GM23338 (cell line): ENCODE results near the gene KLC4.

Source experiments
- CREB1 ChIP-seq: fragments of 250-450 bp; sonication (Bioruptor Pico); IDR thresholded peaks from 2 replicates; pipeline ENCODE4 v1.5.0; 2020; ENCODE audit warnings: low read depth, mild to moderate bottlenecking, moderate library complexity
- CTCF ChIP-seq, 2 experiments: fragments of 200-600 bp in 1 of 2; sonication (generic) in 1 of 2; conservative IDR thresholded peaks; 2 replicates each; pipeline versions ENCODE4 v1.5.1 to v1.6.1; 2016 to 2017; ENCODE audit warnings: antibody characterized with exemption in 2 of 2, low read depth in 2 of 2, mild to moderate bottlenecking in 2 of 2, moderate library complexity in 1 of 2
- ETS1 ChIP-seq: IDR thresholded peaks from 2 replicates; pipeline ENCODE4 v1.6.1; 2016; ENCODE audit warnings: antibody characterized with exemption
- EZH2 ChIP-seq: fragments of 200-600 bp; sonication (generic); IDR thresholded peaks from one replicate; pipeline ENCODE4 v1.8.0; 2017; ENCODE audit warnings: antibody characterized with exemption, mild to moderate bottlenecking, low read depth; ENCODE audit not compliant: unreplicated experiment
- EZH2phosphoT487 ChIP-seq: fragments of 200-600 bp; sonication (generic); IDR thresholded peaks from one replicate; pipeline ENCODE4 v1.8.1; 2018; ENCODE audit warnings: antibody characterized with exemption; ENCODE audit not compliant: unreplicated experiment
- POLR2AphosphoS5 ChIP-seq: IDR thresholded peaks from 2 replicates; pipeline ENCODE4 v1.6.1; 2016; ENCODE audit warnings: antibody characterized with exemption, low read depth
- REST ChIP-seq: IDR thresholded peaks from one replicate; pipeline ENCODE4 v1.6.1; 2018; ENCODE audit warnings: antibody characterized with exemption; ENCODE audit not compliant: unreplicated experiment

- no peak for TF ChIP-seq EZH2phosphoT487
- TF ChIP-seq CTCF (conservative IDR thresholded peaks at IDR 0.05; ENCODE audit: low read depth in 2 of 2) = no peak
- no peak for TF ChIP-seq EZH2
- no peak for TF ChIP-seq REST
- TF ChIP-seq POLR2AphosphoS5 = no peak
- TF ChIP-seq CREB1 (CRISPR knock-in tag) = no peak
- no peak for TF ChIP-seq ETS1
Measured at GRCh38 chr6:43115365-43115764, 55.9 kb downstream of the KLC4 start.
